HepG2 (cell line): ENCODE measurements around the gene ARHGEF11. TPM values are rescaled to one million over a fixed set of nuclear protein-coding genes. Genes with fewer than 3 reads are reported as not detected.

Source experiments
- ATAC-seq: fragments of 200-7000 bp; cut with Tn5 transposase; 3 replicates; pipeline ENCODE4 v1.9.1; 2020; ENCODE audit warnings: mild to moderate bottlenecking, moderate library complexity
- BruUV-seq: library from RNA; stranded (reverse); fragments of 400-500 nt; replicated peaks from 2 replicates; lab custom pipeline; 2021; lab: Mats Ljungman, UMichigan
- CTCF ChIA-PET: fragments of 300-600 bp; formaldehyde crosslinking; extraction: SDS; loops from one replicate; lab custom pipeline; 2021; ENCODE audit warnings: low total read pairs, inconsistent platforms, low intra/inter-chr PET ratio; lab: Yijun Ruan, JAX
- POLR2A ChIA-PET: fragments of 350-600 bp; sonication (Branson Sonifier 250); formaldehyde crosslinking; loops from one replicate; lab custom pipeline; 2020; ENCODE audit warnings: antibody characterized with exemption, inconsistent platforms; lab: Yijun Ruan, JAX
- DNase-seq: peaks from one replicate; pipeline ENCODE4 v3.0.0-alpha.2; 2015; ENCODE audit warnings: low spot score
- FAIRE-seq: peaks from 3 replicates; lab custom pipeline; 2011; peaks lifted over from hg19 to GRCh38; lab: Jason Lieb, UNC
- H2AFZ ChIP-seq: one replicate; pipeline ENCODE4 v1.6.1; 2011; ENCODE audit warnings: low read length, inconsistent platforms
- H3K27ac ChIP-seq: fragments of 300-600 bp; 3 replicates; pipeline ENCODE4 v1.8.0; 2011; ENCODE audit warnings: mixed run types, mild to moderate bottlenecking, mixed read lengths, low read length, inconsistent platforms; ENCODE audit not compliant: insufficient read depth; ENCODE audit errors: extremely low read length
- H3K27me3 ChIP-seq, 2 experiments: fragments of 200-600 bp in 1 of 2; 2 replicates in 1 of 2; 3 replicates in 1 of 2; pipeline versions ENCODE4 v1.6.0 to v1.8.0; 2011; ENCODE audit warnings: low read length in 2 of 2, mild to moderate bottlenecking in 2 of 2, moderate library complexity in 2 of 2, inconsistent platforms in 1 of 2; ENCODE audit not compliant: insufficient read depth in 2 of 2, control insufficient read depth in 1 of 2
- H3K36me3 ChIP-seq, 2 experiments: fragments of 200-600 bp in 1 of 2; replicated peaks in 1 of 2; 2 replicates in 1 of 2; 3 replicates in 1 of 2; pipeline versions ENCODE4 v1.5.1 to v1.8.0; 2011; ENCODE audit warnings: low read length in 2 of 2, inconsistent platforms in 1 of 2; ENCODE audit not compliant: insufficient read depth in 2 of 2, control insufficient read depth in 1 of 2
- H3K4me1 ChIP-seq: 2 replicates; pipeline ENCODE4 v1.5.1; 2012; ENCODE audit warnings: low read length, inconsistent platforms; ENCODE audit not compliant: insufficient read depth
- H3K4me2 ChIP-seq: 2 replicates; pipeline ENCODE4 v1.6.0; 2011; ENCODE audit warnings: low read depth, low read length, inconsistent platforms
- H3K4me3 ChIP-seq, 3 experiments: fragments of 200-600 bp in 1 of 3; sonication (generic), shearing (Covaris generic) in 1 of 3; replicated peaks in 1 of 3; 2 replicates each; pipeline ENCODE4 v1.5.1; 2011 to 2016; ENCODE audit warnings: low read length in 3 of 3, inconsistent platforms in 2 of 3, low read depth in 2 of 3, mild to moderate bottlenecking in 2 of 3, control low read depth in 1 of 3, mixed read lengths in 1 of 3; ENCODE audit not compliant: insufficient read depth in 1 of 3
- H3K79me2 ChIP-seq: one replicate; pipeline ENCODE4 v1.6.1; 2011; ENCODE audit warnings: low read length, inconsistent platforms; ENCODE audit not compliant: insufficient read depth
- H3K9ac ChIP-seq: 2 replicates; pipeline ENCODE4 v1.6.0; 2011; ENCODE audit warnings: mild to moderate bottlenecking, low read depth, low read length, inconsistent platforms; ENCODE audit not compliant: insufficient read depth
- H3K9me3 ChIP-seq: 2 replicates; pipeline ENCODE4 v1.5.1; 2012; ENCODE audit warnings: mild to moderate bottlenecking, low read length
- H4K20me1 ChIP-seq: 2 replicates; pipeline ENCODE4 v1.6.0; 2011; ENCODE audit warnings: inconsistent platforms, mild to moderate bottlenecking, low read length, moderate library complexity; ENCODE audit not compliant: insufficient read depth
- NFATC3 ChIP-seq: sonication (generic); formaldehyde crosslinking; IDR thresholded peaks from 2 replicates; pipeline ENCODE4 v1.5.1; 2020; ENCODE audit warnings: mild to moderate bottlenecking, missing genetic modification reagents
- ONECUT2 ChIP-seq: sonication (generic); formaldehyde crosslinking; IDR thresholded peaks from 2 replicates; pipeline ENCODE4 v1.4.0; 2020; ENCODE audit warnings: missing genetic modification reagents
- RARA ChIP-seq: IDR thresholded peaks from 2 replicates; pipeline ENCODE4 v1.6.1; 2016; ENCODE audit warnings: missing genetic modification reagents, missing compliant biosample characterization
- ZNF382 ChIP-seq: sonication (generic); formaldehyde crosslinking; IDR thresholded peaks from 2 replicates; pipeline ENCODE4 v1.5.0; 2020; ENCODE audit warnings: missing genetic modification reagents, mild to moderate bottlenecking, borderline replicate concordance
- ZNF773 ChIP-seq: sonication (generic); formaldehyde crosslinking; IDR thresholded peaks from 2 replicates; pipeline ENCODE4 v1.4.0; 2020; ENCODE audit warnings: missing genetic modification reagents, borderline replicate concordance
- WGBS: methylation state at CpG from one replicate; pipeline ENCODE4 v1.1.6; 2017; ENCODE audit warnings: low lambda C conversion rate; 5-methylcytosine and 5-hydroxymethylcytosine counted together
- in situ Hi-C: cut with HindIII; loops from 2 replicates; pipeline ENCODE4 v1.10.0; 2017; ENCODE audit warnings: low pct_unique_long_range_greater_than_20kb; ENCODE audit not compliant: extremely low pct_ligation_motif_present
- intact Hi-C: fragments of 100-400 bp; cut with micrococcal nuclease; formaldehyde crosslinking; loops from one replicate; pipeline ENCODE4 v1.10.0; 2022; ENCODE audit not compliant: unreplicated experiment
- polyA plus RNA-seq, 8 experiments: library from polyadenylated mRNA; depleted of rRNA in 3 of 8; stranded (reverse) in 7 of 8; unstranded in 1 of 8; fragments of >200 nt; fragmentation: Illumina TruSeq in 4 of 8; extraction: Trizol in 4 of 8; gene quantifications; 2 replicates each; pipeline versions ENCODE4 v1.2.1 to v1.2.3, GENCODE V29; 2011 to 2016; ENCODE audit warnings: low read depth in 4 of 8, missing spikeins in 1 of 8, mixed read lengths in 1 of 8; ENCODE audit not compliant: insufficient read depth in 1 of 8
- total RNA-seq, 5 experiments: library from RNA; depleted of rRNA; stranded (reverse); fragments of >200 nt; fragmentation: Illumina TruSeq; extraction: Trizol; gene quantifications; 2 replicates each; pipeline ENCODE4 v1.2.3, GENCODE V29; 2016; ENCODE audit warnings: low read depth in 1 of 5
- TF ChIP-seq, protein P1 (sequence below): sonication (generic); formaldehyde crosslinking; IDR thresholded peaks from 2 replicates; pipeline ENCODE4 v1.8.0; 2022; ENCODE audit warnings: mild to moderate bottlenecking, missing genetic modification reagents, moderate library complexity
- TF ChIP-seq, protein P2 (sequence below), 2 experiments: IDR thresholded peaks; 2 replicates each; pipeline ENCODE4 v1.6.1; 2011 to 2012; ENCODE audit warnings: low read length in 2 of 2, borderline replicate concordance in 1 of 2, low read depth in 1 of 2, mild to moderate bottlenecking in 1 of 2, moderate library complexity in 1 of 2

Gene ARHGEF11
- total and polyA plus RNA-seq, 2 of the 13 experiments (the other 11 are each of a cell fraction or from before 2014, with no cell fraction given) = 16.5 to 21.2 TPM

DNA sequence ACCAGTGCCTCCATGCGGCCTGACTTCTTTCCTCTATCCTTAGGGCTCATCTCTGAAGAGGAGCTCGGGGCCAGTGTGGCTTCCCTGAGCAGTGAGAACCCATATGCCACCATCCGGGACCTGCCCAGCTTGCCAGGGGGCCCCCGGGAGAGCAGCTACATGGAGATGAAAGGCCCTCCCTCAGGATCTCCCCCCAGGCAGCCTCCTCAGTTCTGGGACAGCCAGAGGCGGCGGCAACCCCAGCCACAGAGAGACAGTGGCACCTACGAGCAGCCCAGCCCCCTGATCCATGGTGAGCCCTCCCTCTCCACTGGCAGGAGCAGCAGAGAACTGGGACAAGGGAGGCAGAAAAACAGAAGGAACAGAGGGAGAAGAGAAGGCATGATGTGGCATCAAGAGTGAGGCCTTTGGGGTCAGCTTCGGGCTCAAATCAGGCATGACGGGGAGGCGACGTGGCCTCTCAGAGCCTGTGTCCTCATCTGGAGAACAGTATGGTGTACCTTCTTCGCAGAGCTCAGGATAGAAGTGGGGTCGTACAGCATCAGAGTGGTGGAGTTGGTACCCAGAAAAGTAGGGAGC lies 131.6 kb downstream of the ARHGEF11 start:
- H4K20me1 ChIP-seq = no peaks in the 10 kb centered on the region
- no peak overlapping the region for H3K4me3 ChIP-seq
- in situ Hi-C loops = no loop called here
- ATAC-seq = no peak
- H3K27ac ChIP-seq = no peak overlapping the region
- no peak for DNase-seq
- POLR2A ChIA-PET = no interaction called here
- WGBS = 57% methylated on average over 11 of the region's 13 CpGs
- H3K79me2 ChIP-seq = no peaks in the 10 kb centered on the region
- FAIRE-seq = no peak
- intact Hi-C loops = no loop called here
- peaks cover under 1 to 12% of the 10 kb centered on the region in 2 experiments; a peak in 2 of 5 replicates for H3K27me3 ChIP-seq
- no TSS peak for BruUV-seq
- no peak overlapping the region for H3K9ac ChIP-seq
- CTCF ChIA-PET = no interaction called here
- no peak overlapping the region for H3K4me2 ChIP-seq
- TF ChIP-seq, protein P1, sequence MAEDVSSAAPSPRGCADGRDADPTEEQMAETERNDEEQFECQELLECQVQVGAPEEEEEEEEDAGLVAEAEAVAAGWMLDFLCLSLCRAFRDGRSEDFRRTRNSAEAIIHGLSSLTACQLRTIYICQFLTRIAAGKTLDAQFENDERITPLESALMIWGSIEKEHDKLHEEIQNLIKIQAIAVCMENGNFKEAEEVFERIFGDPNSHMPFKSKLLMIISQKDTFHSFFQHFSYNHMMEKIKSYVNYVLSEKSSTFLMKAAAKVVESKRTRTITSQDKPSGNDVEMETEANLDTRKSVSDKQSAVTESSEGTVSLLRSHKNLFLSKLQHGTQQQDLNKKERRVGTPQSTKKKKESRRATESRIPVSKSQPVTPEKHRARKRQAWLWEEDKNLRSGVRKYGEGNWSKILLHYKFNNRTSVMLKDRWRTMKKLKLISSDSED (CRISPR knock-in tag) = no peak
- TF ChIP-seq ZNF382 (CRISPR knock-in tag) (no peak), ZNF773 (no peak), NFATC3 (CRISPR knock-in tag) (no peak), ONECUT2 (CRISPR knock-in tag) (no peak), RARA (CRISPR knock-in tag) (no peak)
- TF ChIP-seq, protein P2, sequence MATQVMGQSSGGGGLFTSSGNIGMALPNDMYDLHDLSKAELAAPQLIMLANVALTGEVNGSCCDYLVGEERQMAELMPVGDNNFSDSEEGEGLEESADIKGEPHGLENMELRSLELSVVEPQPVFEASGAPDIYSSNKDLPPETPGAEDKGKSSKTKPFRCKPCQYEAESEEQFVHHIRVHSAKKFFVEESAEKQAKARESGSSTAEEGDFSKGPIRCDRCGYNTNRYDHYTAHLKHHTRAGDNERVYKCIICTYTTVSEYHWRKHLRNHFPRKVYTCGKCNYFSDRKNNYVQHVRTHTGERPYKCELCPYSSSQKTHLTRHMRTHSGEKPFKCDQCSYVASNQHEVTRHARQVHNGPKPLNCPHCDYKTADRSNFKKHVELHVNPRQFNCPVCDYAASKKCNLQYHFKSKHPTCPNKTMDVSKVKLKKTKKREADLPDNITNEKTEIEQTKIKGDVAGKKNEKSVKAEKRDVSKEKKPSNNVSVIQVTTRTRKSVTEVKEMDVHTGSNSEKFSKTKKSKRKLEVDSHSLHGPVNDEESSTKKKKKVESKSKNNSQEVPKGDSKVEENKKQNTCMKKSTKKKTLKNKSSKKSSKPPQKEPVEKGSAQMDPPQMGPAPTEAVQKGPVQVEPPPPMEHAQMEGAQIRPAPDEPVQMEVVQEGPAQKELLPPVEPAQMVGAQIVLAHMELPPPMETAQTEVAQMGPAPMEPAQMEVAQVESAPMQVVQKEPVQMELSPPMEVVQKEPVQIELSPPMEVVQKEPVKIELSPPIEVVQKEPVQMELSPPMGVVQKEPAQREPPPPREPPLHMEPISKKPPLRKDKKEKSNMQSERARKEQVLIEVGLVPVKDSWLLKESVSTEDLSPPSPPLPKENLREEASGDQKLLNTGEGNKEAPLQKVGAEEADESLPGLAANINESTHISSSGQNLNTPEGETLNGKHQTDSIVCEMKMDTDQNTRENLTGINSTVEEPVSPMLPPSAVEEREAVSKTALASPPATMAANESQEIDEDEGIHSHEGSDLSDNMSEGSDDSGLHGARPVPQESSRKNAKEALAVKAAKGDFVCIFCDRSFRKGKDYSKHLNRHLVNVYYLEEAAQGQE (IDR thresholded peaks at IDR 0.05; ENCODE audit: borderline replicate concordance in 1 of 2, low read depth in 1 of 2, low read length in 2 of 2) = no peak
- TF ChIP-seq, all 625 proteins: peak for 0
- H2AFZ ChIP-seq = no peak overlapping the region
- H3K36me3 ChIP-seq = no peaks in the 10 kb centered on the region
- H3K9me3 ChIP-seq = no peaks in the 10 kb centered on the region
- no peaks in the 10 kb centered on the region for H3K4me1 ChIP-seq
